SIG-M5 (cell line): ENCODE data around the gene CARMIL1.

ENCODE experiments used
- DNase-seq: peaks from one replicate; lab custom pipeline; 2025; lab: John Stamatoyannopoulos, UW

CARMIL1 gene

GRCh38 chr6:25619217-25619616 lies 340.0 kb downstream of the CARMIL1 start:
- no peak for DNase-seq

GRCh38 chr6:25620391-25620790 lies 341.2 kb downstream of the CARMIL1 start:
- DNase-seq = no peak

GRCh38 chr6:25623065-25623464 lies 343.9 kb downstream of the CARMIL1 start:
- DNase-seq = no peak

GRCh38 chr6:25623879-25624278 lies 344.7 kb downstream of the CARMIL1 start:
- DNase-seq = no peak

- no peak for DNase-seq
These were observed 347.8 kb downstream of the CARMIL1 start for GRCh38 chr6:25627001-25627400.

GRCh38 chr6:25628471-25629197 lies 349.5 kb downstream of the CARMIL1 start:
- no peak for DNase-seq

GRCh38 chr6:25629198-25629576 lies 350.0 kb downstream of the CARMIL1 start:
- DNase-seq = no peak

GRCh38 chr6:25630508-25631278 lies 351.5 kb downstream of the CARMIL1 start:
- no peak for DNase-seq

GRCh38 chr6:25635886-25636317 lies 356.7 kb downstream of the CARMIL1 start:
- DNase-seq = no peak

GRCh38 chr6:25637211-25637610 lies 358.0 kb downstream of the CARMIL1 start:
- DNase-seq = no peak

GRCh38 chr6:25637960-25638434 lies 358.8 kb downstream of the CARMIL1 start:
- no peak for DNase-seq

GRCh38 chr6:25639653-25640052 lies 360.5 kb downstream of the CARMIL1 start:
- DNase-seq = no peak

GRCh38 chr6:25640446-25640845 lies 361.3 kb downstream of the CARMIL1 start:
- no peak for DNase-seq

GRCh38 chr6:25640891-25641290 lies 361.7 kb downstream of the CARMIL1 start:
- DNase-seq = no peak

- no peak for DNase-seq
These were observed 362.2 kb downstream of the CARMIL1 start for GRCh38 chr6:25641377-25641776.

GRCh38 chr6:25641940-25642666 lies 362.9 kb downstream of the CARMIL1 start:
- no peak for DNase-seq

GRCh38 chr6:25642667-25643328 lies 363.6 kb downstream of the CARMIL1 start:
- DNase-seq = no peak

GRCh38 chr6:25645916-25646315 lies 366.7 kb downstream of the CARMIL1 start:
- DNase-seq = no peak

GRCh38 chr6:25649611-25650010 lies 370.4 kb downstream of the CARMIL1 start:
- no peak for DNase-seq

GRCh38 chr6:25652007-25652515 lies 372.9 kb downstream of the CARMIL1 start, which contains the start of gene SCGN:
TSS of gene SCGN (plus strand) at chr6:25652215. CDS start at chr6:25652404, 189 bp downstream.
- no peak for DNase-seq

GRCh38 chr6:25655723-25656122 lies 376.5 kb downstream of the CARMIL1 start:
- no peak for DNase-seq
